H9 (cell line): ENCODE data around the gene PHF12. TPM values are rescaled to one million over a fixed set of nuclear protein-coding genes. Genes with fewer than 3 reads are reported as not detected.

ENCODE experiments used
- DNase-seq: peaks from one replicate; pipeline ENCODE4 v3.0.0-alpha.2; 2017
- H2AFZ ChIP-seq: one replicate; pipeline ENCODE4 v1.6.1; 2013; ENCODE audit warnings: mild to moderate bottlenecking, low read length, control low read depth, moderate library complexity
- H2AK5ac ChIP-seq: 2 replicates; pipeline ENCODE4 v1.6.1; 2013; ENCODE audit warnings: low read length, control low read depth, mixed read lengths; ENCODE audit not compliant: insufficient read length
- H2BK120ac ChIP-seq: one replicate; pipeline ENCODE4 v1.6.1; 2013; ENCODE audit warnings: low read depth, mild to moderate bottlenecking, low read length, control low read depth, inconsistent platforms; ENCODE audit not compliant: poor library complexity, severe bottlenecking
- H2BK12ac ChIP-seq: 2 replicates; pipeline ENCODE4 v1.6.1; 2013; ENCODE audit warnings: low read length, control low read depth, mixed read lengths, low read depth; ENCODE audit not compliant: insufficient read length
- H2BK15ac ChIP-seq: 2 replicates; pipeline ENCODE4 v1.6.1; 2013; ENCODE audit warnings: low read depth, low read length, control low read depth
- H2BK20ac ChIP-seq: one replicate; pipeline ENCODE4 v1.6.1; 2013; ENCODE audit warnings: low read depth, mild to moderate bottlenecking, low read length, control low read depth, inconsistent platforms; ENCODE audit not compliant: poor library complexity, severe bottlenecking
- H2BK5ac ChIP-seq: 2 replicates; pipeline ENCODE4 v1.6.1; 2013; ENCODE audit warnings: low read length, control low read depth, mixed read lengths; ENCODE audit not compliant: insufficient read length
- H3K14ac ChIP-seq: 2 replicates; pipeline ENCODE4 v1.6.1; 2013; ENCODE audit warnings: low read length, control low read depth; ENCODE audit not compliant: insufficient read depth
- H3K18ac ChIP-seq: 2 replicates; pipeline ENCODE4 v1.6.1; 2013; ENCODE audit warnings: low read depth, mild to moderate bottlenecking, mixed read lengths, low read length, control low read depth; ENCODE audit not compliant: insufficient read length
- H3K23ac ChIP-seq: 2 replicates; pipeline ENCODE4 v1.6.1; 2013; ENCODE audit warnings: low read length, control low read depth, mixed read lengths, low read depth; ENCODE audit not compliant: insufficient read length
- H3K23me2 ChIP-seq: 2 replicates; pipeline ENCODE4 v1.6.1; 2013; ENCODE audit warnings: low read depth, mild to moderate bottlenecking, mixed read lengths, low read length, control low read depth; ENCODE audit not compliant: insufficient read length, poor library complexity, severe bottlenecking
- H3K27ac ChIP-seq: 2 replicates; pipeline ENCODE4 v1.5.1; 2013; ENCODE audit warnings: low read length, control low read depth, mixed read lengths, low read depth; ENCODE audit not compliant: insufficient read length
- H3K27me3 ChIP-seq: 2 replicates; pipeline ENCODE4 v1.6.1; 2013; ENCODE audit warnings: low read length, control low read depth, inconsistent platforms; ENCODE audit not compliant: insufficient read depth
- H3K4ac ChIP-seq: 2 replicates; pipeline ENCODE4 v1.6.1; 2013; ENCODE audit warnings: low read depth, mild to moderate bottlenecking, control low read depth, inconsistent platforms, low read length, moderate library complexity
- H3K4me1 ChIP-seq: 2 replicates; pipeline ENCODE4 v1.6.1; 2013; ENCODE audit warnings: low read length, control low read depth, inconsistent platforms; ENCODE audit not compliant: insufficient read depth
- H3K4me2 ChIP-seq: 2 replicates; pipeline ENCODE4 v1.6.1; 2013; ENCODE audit warnings: low read length, control low read depth, mixed read lengths; ENCODE audit not compliant: insufficient read length, insufficient read depth
- H3K56ac ChIP-seq: 2 replicates; pipeline ENCODE4 v1.6.1; 2013; ENCODE audit warnings: low read depth, mild to moderate bottlenecking, mixed read lengths, low read length, control low read depth; ENCODE audit not compliant: insufficient read length
- H3K79me1 ChIP-seq: 2 replicates; pipeline ENCODE4 v1.6.1; 2013; ENCODE audit warnings: low read depth, mild to moderate bottlenecking, moderate library complexity, low read length, control low read depth, inconsistent platforms; ENCODE audit not compliant: insufficient read depth, poor library complexity, severe bottlenecking
- H3K79me2 ChIP-seq: 2 replicates; pipeline ENCODE4 v1.6.1; 2013; ENCODE audit warnings: low read length, control low read depth, inconsistent platforms; ENCODE audit not compliant: insufficient read depth
- H3K9ac ChIP-seq: 2 replicates; pipeline ENCODE4 v1.6.1; 2013; ENCODE audit warnings: low read length, control low read depth, mixed read lengths; ENCODE audit not compliant: insufficient read length; ENCODE audit errors: extremely low read depth
- H3K9me3 ChIP-seq: one replicate; pipeline ENCODE4 v1.6.1; 2013; ENCODE audit warnings: low read depth, low read length, inconsistent platforms; ENCODE audit not compliant: control insufficient read depth
- H3T11ph ChIP-seq: one replicate; pipeline ENCODE4 v1.6.1; 2013; ENCODE audit warnings: mild to moderate bottlenecking, low read length, control low read depth, inconsistent platforms
- H4K20me1 ChIP-seq: one replicate; pipeline ENCODE4 v1.6.1; 2013; ENCODE audit not compliant: control insufficient read depth, insufficient read length, insufficient read depth
- H4K5ac ChIP-seq: 2 replicates; pipeline ENCODE4 v1.6.1; 2013; ENCODE audit warnings: low read depth, mild to moderate bottlenecking, mixed read lengths, low read length, control low read depth; ENCODE audit not compliant: insufficient read length
- H4K8ac ChIP-seq: replicated peaks from 2 replicates; pipeline ENCODE4 v1.6.1; 2013; ENCODE audit warnings: low read length, control low read depth, mixed read lengths, low read depth; ENCODE audit not compliant: insufficient read length
- H4K91ac ChIP-seq: 2 replicates; pipeline ENCODE4 v1.6.1; 2013; ENCODE audit warnings: low read depth, mild to moderate bottlenecking, moderate library complexity, mixed read lengths, low read length, control low read depth; ENCODE audit not compliant: insufficient read length
- H3K27ac Mint-ChIP-seq, 3 experiments: 2 replicates in 2 of 3; 3 replicates in 1 of 3; pipeline ENCODE4 v1.8.0; 2020 to 2021; ENCODE audit warnings: mixed read lengths in 3 of 3, mild to moderate bottlenecking in 1 of 3, moderate library complexity in 1 of 3
- H3K27me3 Mint-ChIP-seq: 2 replicates; pipeline ENCODE4 v1.8.0; 2021; ENCODE audit warnings: low read depth, mild to moderate bottlenecking, moderate library complexity, mixed read lengths
- H3K36me3 Mint-ChIP-seq, 3 experiments: 2 replicates in 2 of 3; 3 replicates in 1 of 3; pipeline ENCODE4 v1.8.0; 2020 to 2021; ENCODE audit warnings: low read depth in 3 of 3, mixed read lengths in 3 of 3; ENCODE audit not compliant: insufficient read depth in 1 of 3
- H3K4me1 Mint-ChIP-seq, 2 experiments: 2 replicates each; pipeline ENCODE4 v1.8.0; 2020; ENCODE audit warnings: mixed read lengths in 2 of 2
- H3K4me3 Mint-ChIP-seq, 2 experiments: 2 replicates in 1 of 2; 3 replicates in 1 of 2; pipeline ENCODE4 v1.8.0; 2020 to 2021; ENCODE audit warnings: mild to moderate bottlenecking in 2 of 2, mixed read lengths in 2 of 2, moderate library complexity in 1 of 2
- H3K9me3 Mint-ChIP-seq, 2 experiments: 2 replicates in 1 of 2; 3 replicates in 1 of 2; pipeline ENCODE4 v1.8.0; 2020; ENCODE audit warnings: mild to moderate bottlenecking in 2 of 2, mixed read lengths in 2 of 2, moderate library complexity in 1 of 2
- CTCF ChIP-seq: fragments of 200-600 bp; sonication (generic); conservative IDR thresholded peaks from 3 replicates; pipeline ENCODE4 v1.8.0; 2021; ENCODE audit warnings: antibody characterized with exemption, mild to moderate bottlenecking
- WGBS: extraction: QIAGEN DNeasy Blood & Tissue Kit; methylation state at CpG from one replicate; pipeline ENCODE4 v1.1.7; 2013; ENCODE audit warnings: missing lambda C conversion rate, low lambda C conversion rate, mixed read lengths; ENCODE audit not compliant: insufficient read length; ENCODE audit errors: extremely low coverage; 5-methylcytosine and 5-hydroxymethylcytosine counted together
- total RNA-seq: library from RNA; stranded (reverse); gene quantifications from 2 replicates; pipeline ENCODE4 v1.2.1, GENCODE V29; 2021

The PHF12 gene
- total RNA-seq, 1 experiment from 2014 or later: 62.1 TPM

- H3K4me2 ChIP-seq: peak overlapping the region; percentile 50
- H2BK15ac ChIP-seq: no peak overlapping the region
- H3K23ac ChIP-seq: no peak overlapping the region
- no peak overlapping the region for H3K4ac ChIP-seq
- H3K23me2 ChIP-seq: no peaks in the 10 kb centered on the region
- H4K91ac ChIP-seq: no peak overlapping the region
- Mint-ChIP-seq H3K9me3 (peaks cover 0 to 3% of the 10 kb centered on the region in 2 experiments; a peak in 2 of 5 replicates), H3K27me3 (peaks cover 3% of the 10 kb centered on the region), H3K36me3 (peaks cover 25 to 46% (median 29%) of the 10 kb centered on the region in 3 experiments), H3K4me3 (peak overlapping the region; percentile 76 to 86), H3K27ac (peak overlapping the region in 1 of 3 experiments; percentile 1; a peak in 3 of 7 replicates), H3K4me1 (peaks cover 24 to 35% of the 10 kb centered on the region in 2 experiments)
- H3K4me1 ChIP-seq: no peaks in the 10 kb centered on the region
- H2BK20ac ChIP-seq: no peak overlapping the region
- no peak overlapping the region for H2BK120ac ChIP-seq
- H3K9ac ChIP-seq: peak overlapping the region; percentile 42
- no peak overlapping the region for H2AFZ ChIP-seq
- WGBS: no CpG with 5 or more reads among the region's 62 CpGs
- no peak overlapping the region for H3K27ac ChIP-seq
- H2AK5ac ChIP-seq: no peak overlapping the region
- no peaks in the 10 kb centered on the region for H3K9me3 ChIP-seq
- H2BK12ac ChIP-seq: no peak overlapping the region
- H2BK5ac ChIP-seq: no peak overlapping the region
- H3K56ac ChIP-seq: no peak overlapping the region
- H4K5ac ChIP-seq: no peak overlapping the region
- no peak overlapping the region for H3T11ph ChIP-seq
- H4K8ac ChIP-seq: no peak overlapping the region
- H4K20me1 ChIP-seq: no peaks in the 10 kb centered on the region
- DNase-seq: no peak
- no peaks in the 10 kb centered on the region for H3K27me3 ChIP-seq
- H3K79me1 ChIP-seq: no peaks in the 10 kb centered on the region
- peak overlapping the region; percentile 44 for H3K18ac ChIP-seq
- peak overlapping the region; percentile 77; the same call in 1 of the 2 replicates for H3K14ac ChIP-seq
- no peak for TF ChIP-seq CTCF
- H3K79me2 ChIP-seq: no peaks in the 10 kb centered on the region
These were observed 49.2 kb downstream of the PHF12 start for GRCh38 chr17:28901866-28902818.
